GM19452 (cell line): ENCODE measurements around the gene ATP4B.
"Not testable (repeated sequence)": the region's sequence is repeated elsewhere in the genome, so short reads cannot be mapped to it uniquely, and the experiment has no call there.

ENCODE experiments used
- ATAC-seq: cut with Tn5 transposase; IDR thresholded peaks from one replicate; pipeline ENCODE4 v1.9.1; 2021; ENCODE audit not compliant: unreplicated experiment

The ATP4B gene

DNA sequence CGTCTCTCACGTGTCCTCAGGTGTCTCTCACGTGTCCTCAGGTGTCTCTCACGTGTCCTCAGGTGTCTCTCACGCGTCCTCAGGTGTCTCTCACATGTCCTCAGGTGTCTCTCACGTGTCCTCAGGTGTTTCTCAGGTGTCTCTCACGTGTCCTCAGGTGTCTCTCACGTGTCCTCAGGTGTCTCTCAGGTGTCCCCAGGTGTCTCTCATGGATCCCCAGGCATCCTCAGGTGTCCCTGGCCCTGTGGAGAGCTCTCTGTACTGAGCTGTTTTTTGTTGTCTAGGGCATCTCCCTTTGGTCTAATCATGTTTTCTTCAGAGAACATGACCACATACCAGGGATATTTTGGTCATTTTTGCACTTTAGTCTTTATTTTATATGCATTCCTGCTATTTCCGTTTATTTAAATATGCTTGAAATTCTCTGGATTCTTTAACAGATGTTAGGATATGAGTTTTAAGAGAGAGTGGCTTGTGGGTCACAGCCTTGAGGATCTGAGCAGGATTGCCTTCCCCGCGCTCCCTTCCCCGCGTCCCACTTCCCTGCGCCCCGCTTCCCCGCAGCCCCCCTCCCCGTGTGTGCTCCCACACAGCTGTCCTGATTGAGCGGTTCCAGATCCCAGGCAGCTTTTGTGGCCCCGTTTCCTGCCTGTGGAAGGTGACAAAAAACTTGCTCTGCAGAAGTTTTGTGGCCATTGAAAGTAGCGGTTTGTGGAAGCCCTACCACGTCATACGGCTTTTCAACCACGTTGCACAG lies 31.9 kb downstream of the ATP4B start:
- no peak for ATAC-seq

DNA sequence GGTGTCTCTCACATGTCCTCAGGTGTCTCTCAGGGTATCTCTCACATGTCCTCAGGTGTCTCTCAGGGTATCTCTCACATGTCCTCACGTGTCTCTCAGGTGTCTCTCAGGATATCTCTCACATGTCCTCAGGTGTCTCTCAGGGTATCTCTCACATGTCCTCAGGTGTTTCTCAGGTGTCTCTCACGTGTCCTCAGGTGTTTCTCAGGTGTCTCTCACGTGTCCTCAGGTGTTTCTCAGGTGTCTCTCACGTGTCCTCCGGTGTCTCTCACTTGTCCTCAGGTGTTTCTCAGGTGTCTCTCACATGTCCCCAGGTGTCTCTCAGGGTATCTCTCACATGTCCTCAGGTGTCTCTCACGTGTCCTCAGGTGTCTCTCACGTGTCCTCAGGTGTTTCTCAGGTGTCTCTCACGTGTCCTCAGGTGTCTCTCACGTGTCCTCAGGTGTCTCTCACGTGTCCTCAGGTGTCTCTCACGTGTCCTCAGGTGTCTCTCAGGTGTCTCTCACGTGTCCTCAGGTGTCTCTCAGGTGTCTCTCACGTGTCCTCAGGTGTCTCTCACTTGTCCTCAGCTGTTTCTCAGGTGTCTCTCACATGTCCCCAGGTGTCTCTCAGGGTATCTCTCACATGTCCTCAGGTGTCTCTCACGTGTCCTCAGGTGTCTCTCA lies 33.2 kb downstream of the ATP4B start:
- not testable (repeated sequence) for ATAC-seq

GRCh38 chr13:113624235-113624587 lies 33.8 kb downstream of the ATP4B start:
- ATAC-seq: no peak

GRCh38 chr13:113623491-113624234 lies 34.3 kb downstream of the ATP4B start:
- no peak for ATAC-seq

DNA sequence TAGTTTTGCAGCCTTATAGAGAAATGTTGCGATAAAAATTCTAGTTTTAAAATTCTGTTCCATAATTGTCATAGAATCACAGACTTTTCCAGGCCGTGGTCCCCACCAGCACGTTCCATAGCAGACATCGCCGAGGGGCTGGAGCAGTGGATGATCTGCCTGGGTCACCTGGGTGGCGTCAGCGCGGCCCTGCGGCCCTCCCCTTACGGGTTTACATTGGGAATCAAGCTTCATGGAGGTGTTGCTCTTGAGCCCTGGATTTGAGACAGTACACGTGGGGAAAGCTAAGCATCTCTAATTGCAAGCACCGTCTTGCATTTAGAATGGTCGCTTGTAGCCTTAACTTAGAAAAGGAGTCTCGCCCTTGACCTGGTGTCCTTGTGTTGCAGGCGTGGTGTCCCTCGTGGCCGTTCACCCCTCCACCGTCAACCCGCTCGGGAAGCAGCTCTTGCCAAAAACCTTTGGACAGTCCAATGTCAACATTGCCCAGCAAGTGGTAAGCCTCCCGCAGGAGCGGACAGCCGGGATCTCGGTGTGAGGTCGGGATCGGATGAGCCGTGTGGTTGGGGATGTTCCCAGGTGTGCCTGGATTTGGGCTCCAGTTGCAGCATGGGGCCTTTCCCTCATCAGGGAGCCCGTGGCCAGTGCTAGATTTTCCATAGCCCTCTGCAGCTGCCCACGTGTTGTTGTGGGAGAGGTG lies 35.1 kb downstream of the ATP4B start:
- ATAC-seq: no peak

- ATAC-seq: not testable (repeated sequence)
Observed at GRCh38 chr13:113621986-113622550, 35.9 kb downstream of the ATP4B start.

- ATAC-seq: not testable (repeated sequence)
Observed at GRCh38 chr13:113621498-113621897, 36.5 kb downstream of the ATP4B start.

- no peak for ATAC-seq
Observed at GRCh38 chr13:113621046-113621445, 37.0 kb downstream of the ATP4B start.

GRCh38 chr13:113620036-113620796 lies 37.8 kb downstream of the ATP4B start:
- no peak for ATAC-seq

DNA sequence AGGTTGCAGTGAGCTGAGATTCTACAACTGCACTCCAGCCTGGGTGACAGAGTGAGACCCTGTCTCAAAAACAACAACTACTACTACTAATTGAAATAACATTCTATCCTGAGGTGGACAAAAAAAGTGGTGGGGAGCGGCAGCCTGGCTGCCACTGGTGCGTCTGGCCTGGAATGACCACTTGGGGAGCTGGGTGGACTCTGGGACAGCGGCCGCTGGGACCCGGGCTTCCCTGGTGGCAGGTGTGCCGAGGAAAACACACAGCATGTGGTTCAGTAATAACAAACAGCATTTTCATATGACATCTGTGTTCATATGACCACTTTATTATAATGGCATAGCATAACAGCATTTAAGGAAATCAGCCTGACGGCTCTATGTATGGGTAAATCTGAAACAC lies 39.5 kb downstream of the ATP4B start:
- ATAC-seq: no peak

DNA sequence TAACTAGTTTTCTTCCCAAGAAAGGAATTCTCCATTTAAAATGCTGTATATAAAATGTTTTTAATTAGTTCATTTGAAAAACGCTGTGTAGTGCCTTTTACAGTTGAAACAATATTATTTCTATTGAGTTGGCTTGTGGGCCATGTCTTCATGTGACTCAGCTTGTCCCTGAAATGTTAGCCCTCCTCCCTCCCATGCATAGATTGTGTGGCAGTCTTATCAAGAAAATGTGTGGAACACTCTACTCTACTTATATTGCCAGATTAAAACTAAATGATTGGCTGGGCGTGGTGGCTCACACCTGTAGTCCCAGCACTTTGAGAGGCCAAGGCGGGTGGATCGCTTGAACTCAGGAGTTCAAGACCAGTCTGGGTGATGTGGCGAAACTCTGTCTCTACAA lies 40.0 kb downstream of the ATP4B start:
- ATAC-seq: no peak

GRCh38 chr13:113616991-113617749 lies 40.8 kb downstream of the ATP4B start:
- no peak for ATAC-seq

DNA sequence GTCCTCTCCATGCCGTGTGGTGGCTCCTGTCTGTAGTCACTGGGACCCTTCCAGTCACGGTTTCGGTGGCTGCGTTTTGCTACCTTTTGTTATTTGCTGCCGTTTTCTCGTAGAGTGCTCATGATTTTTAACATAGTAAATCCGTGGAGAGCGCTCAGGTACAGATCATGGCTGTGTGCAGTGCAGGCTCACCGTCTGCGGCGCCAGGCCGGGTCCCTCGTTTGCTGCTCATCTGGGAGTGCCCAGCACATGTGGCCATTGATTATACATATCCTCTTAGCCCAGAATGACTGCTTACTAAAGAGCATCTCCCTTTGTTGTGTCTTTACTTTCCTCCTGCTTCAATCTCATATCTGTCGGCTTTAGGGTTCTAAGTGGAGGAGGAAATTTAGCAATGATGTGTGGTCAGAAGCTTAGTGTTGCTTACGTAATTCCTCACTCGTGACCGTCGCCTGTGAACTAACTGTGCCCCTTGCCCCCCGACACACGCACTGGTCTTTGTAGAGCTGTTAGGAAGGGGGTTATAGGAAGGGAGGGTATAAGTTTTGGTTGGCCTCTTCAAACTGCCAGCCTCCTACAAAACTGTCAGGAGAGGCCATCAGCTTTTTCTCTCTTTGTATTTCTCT lies 41.6 kb downstream of the ATP4B start:
- ATAC-seq: no peak

DNA sequence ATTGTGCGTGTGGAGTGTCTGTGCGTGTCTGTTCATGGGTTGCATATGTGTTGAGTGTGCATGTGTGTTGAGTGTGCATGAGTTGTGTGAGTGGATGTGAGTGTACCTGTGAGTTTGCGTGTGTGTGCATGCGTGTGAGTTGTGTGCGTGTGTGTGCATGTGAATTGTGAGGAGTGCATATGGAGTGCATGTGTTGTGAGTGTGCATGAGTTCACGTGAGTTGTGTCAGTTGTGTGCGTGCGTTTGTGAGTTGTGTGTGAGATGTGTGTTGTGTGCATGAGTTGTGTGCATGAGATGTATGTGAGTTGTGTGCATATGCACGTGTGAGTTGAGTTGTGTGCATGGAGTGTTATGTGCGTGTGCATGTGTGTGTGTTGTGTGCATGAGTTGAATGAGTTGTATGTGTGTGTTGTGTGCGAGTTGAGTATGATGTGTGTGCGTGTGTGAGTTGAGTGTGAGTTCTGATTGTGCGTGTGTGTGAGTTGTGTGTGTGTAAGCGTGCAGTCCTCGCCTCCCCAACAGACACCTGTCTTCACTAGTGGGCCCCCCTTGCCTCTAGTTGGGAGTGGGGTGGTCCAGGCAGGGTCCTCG lies 44.1 kb downstream of the ATP4B start:
- no peak for ATAC-seq

DNA sequence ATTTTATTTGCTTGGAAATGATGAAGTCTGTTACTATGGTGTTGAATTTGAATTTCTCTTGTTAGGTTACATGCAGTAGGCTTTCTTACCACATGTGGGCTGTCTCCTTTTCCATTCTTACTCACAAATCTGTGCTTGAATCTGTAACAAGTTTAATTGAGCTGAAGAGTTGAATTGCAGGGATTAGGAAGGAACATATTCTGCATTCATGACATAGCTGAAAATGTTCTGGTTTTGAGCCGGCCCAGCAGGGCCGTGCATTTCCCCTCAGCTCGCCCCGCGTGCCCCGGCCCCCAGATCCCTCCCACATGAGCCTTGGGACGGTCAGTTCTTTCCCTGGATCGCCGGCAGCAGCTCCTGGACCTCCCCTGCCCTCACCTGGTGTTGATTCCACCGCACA lies 45.4 kb downstream of the ATP4B start:
- no peak for ATAC-seq

DNA sequence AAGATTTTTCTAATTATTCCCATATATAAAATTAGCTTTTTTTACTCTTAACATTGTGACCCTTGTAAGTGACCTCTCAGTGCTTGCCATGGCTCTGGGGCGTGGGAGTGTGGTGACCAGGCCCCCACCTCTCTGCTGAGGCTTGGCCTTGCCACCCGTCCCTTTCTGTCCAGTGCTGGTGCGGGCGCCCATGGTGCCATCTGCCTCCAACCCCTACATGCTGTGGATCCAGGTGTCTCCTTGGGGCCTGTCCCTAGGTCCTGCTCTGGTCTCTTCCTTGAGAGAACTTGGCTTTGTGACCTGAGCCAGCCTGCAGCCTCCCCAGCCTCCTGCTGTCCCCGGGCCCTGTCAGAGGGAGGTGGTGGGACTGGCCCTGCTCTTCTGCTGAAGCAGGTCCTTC lies 46.0 kb downstream of the ATP4B start:
- no peak for ATAC-seq

DNA sequence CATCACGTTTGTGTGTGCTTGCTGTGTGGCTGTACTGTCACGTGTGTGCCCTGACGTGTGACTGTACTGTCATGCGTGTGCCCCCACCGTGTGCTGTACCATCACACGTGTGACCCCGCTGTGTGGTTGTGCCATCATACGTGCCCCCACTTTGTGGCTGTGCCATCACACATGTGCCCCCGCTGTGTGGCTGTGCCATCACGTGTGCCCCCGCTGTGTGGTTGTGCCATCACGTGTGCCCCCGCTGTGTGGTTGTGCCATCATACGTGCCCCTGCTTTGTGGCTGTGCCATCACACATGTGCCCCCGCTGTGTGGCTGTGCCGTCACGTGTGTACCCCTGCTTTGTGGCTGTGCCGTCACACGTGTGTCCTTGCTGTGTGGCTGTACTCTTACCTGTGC lies 47.7 kb downstream of the ATP4B start:
- ATAC-seq: no peak

GRCh38 chr13:113609616-113610015 lies 48.4 kb downstream of the ATP4B start:
- no peak for ATAC-seq
